NCI-H1694 (cell line): ENCODE data around the gene TRIM65.
"Not testable (repeated sequence)": the region's sequence is repeated elsewhere in the genome, so short reads cannot be mapped to it uniquely, and the experiment has no call there.

Experiments
- DNase-seq: peaks from one replicate; lab custom pipeline; 2025; lab: John Stamatoyannopoulos, UW

Gene TRIM65

GRCh38 chr17:75895370-75896155 lies 1.2 kb downstream of the TRIM65 start:
- no peak for DNase-seq

GRCh38 chr17:75894049-75894733 lies 2.6 kb downstream of the TRIM65 start:
- DNase-seq: no peak

- DNase-seq: no peak
Measured at GRCh38 chr17:75893305-75894048, 3.3 kb downstream of the TRIM65 start.

- DNase-seq: no peak
Measured at GRCh38 chr17:75892556-75893224, 4.1 kb downstream of the TRIM65 start.

- no peak for DNase-seq
Measured at GRCh38 chr17:75891605-75892555, 4.9 kb downstream of the TRIM65 start.

- no peak for DNase-seq
Measured at GRCh38 chr17:75891022-75891604, 5.6 kb downstream of the TRIM65 start.

GRCh38 chr17:75889454-75889853 lies 7.3 kb downstream of the TRIM65 start:
- no peak for DNase-seq

- no peak for DNase-seq
Measured at GRCh38 chr17:75888484-75888883, 8.3 kb downstream of the TRIM65 start.

GRCh38 chr17:75885860-75886259 lies 10.9 kb downstream of the TRIM65 start:
- not testable (repeated sequence) for DNase-seq

- DNase-seq: no peak
Measured at GRCh38 chr17:75885431-75885830, 11.3 kb downstream of the TRIM65 start.

- no peak for DNase-seq
Measured at GRCh38 chr17:75881678-75882454, 14.9 kb downstream of the TRIM65 start.

GRCh38 chr17:75880266-75880665 lies 16.5 kb downstream of the TRIM65 start:
- DNase-seq: no peak

- DNase-seq: no peak
Measured at GRCh38 chr17:75878174-75878998, 18.4 kb downstream of the TRIM65 start, which contains the start of gene TRIM47. TRIM47 (minus strand) TSS chr17:75878581; CDS start chr17:75878548, 33 bp downstream.

GRCh38 chr17:75877752-75878173 lies 19.0 kb downstream of the TRIM65 start:
- DNase-seq: no peak

GRCh38 chr17:75876938-75877751 lies 19.6 kb downstream of the TRIM65 start:
- DNase-seq: no peak

GRCh38 chr17:75876190-75876937 lies 20.4 kb downstream of the TRIM65 start:
- no peak for DNase-seq

GRCh38 chr17:75875940-75876189 lies 20.9 kb downstream of the TRIM65 start:
- DNase-seq: no peak
